IMR-90 (cell line): ENCODE measurements around the gene KRT73. TPM values are rescaled to one million over a fixed set of nuclear protein-coding genes. Genes with fewer than 3 reads are reported as not detected.

Experiments used
- ATAC-seq: fragments of 200-7000 bp; cut with Tn5 transposase; 2 replicates; pipeline ENCODE4 v1.9.1; 2020; ENCODE audit warnings: low read depth, mild to moderate bottlenecking, moderate library complexity
- BruUV-seq: library from RNA; stranded (reverse); fragments of 400-500 nt; replicated peaks from 2 replicates; lab custom pipeline; 2021; lab: Mats Ljungman, UMichigan
- CTCF ChIA-PET: fragments of 300-600 bp; formaldehyde crosslinking; extraction: SDS; loops from one replicate; lab custom pipeline; 2021; ENCODE audit warnings: antibody characterized with exemption; lab: Yijun Ruan, JAX
- POLR2A ChIA-PET: fragments of 300-600 bp; sonication (Branson Sonifier 250); formaldehyde crosslinking; loops from one replicate; lab custom pipeline; 2022; ENCODE audit warnings: antibody characterized with exemption; ENCODE audit not compliant: unreplicated experiment; lab: Charles Lee
- DNase-seq: peaks from one replicate; pipeline ENCODE4 v3.0.0; 2013
- H2AFZ ChIP-seq: replicated peaks from 2 replicates; pipeline ENCODE3; 2013; ENCODE audit warnings: low read length, mild to moderate bottlenecking; ENCODE audit not compliant: poor library complexity
- H2AK5ac ChIP-seq: 2 replicates; pipeline ENCODE4 v1.6.1; 2013; ENCODE audit warnings: low read depth, low read length, inconsistent platforms
- H2AK9ac ChIP-seq: replicated peaks from 2 replicates; pipeline ENCODE3; 2013; ENCODE audit warnings: mild to moderate bottlenecking, low read depth, low read length, moderate library complexity; ENCODE audit not compliant: poor library complexity
- H2BK120ac ChIP-seq: 2 replicates; pipeline ENCODE4 v1.6.1; 2013; ENCODE audit warnings: low read depth, low read length, inconsistent platforms
- H2BK15ac ChIP-seq: 3 replicates; pipeline ENCODE4 v1.6.1; 2013; ENCODE audit warnings: low read depth, low read length, inconsistent platforms
- H2BK20ac ChIP-seq: 2 replicates; pipeline ENCODE4 v1.6.1; 2013; ENCODE audit warnings: low read depth, mild to moderate bottlenecking, inconsistent platforms, low read length, moderate library complexity
- H2BK5ac ChIP-seq: 2 replicates; pipeline ENCODE4 v1.6.1; 2013; ENCODE audit warnings: mild to moderate bottlenecking, low read depth, low read length, inconsistent platforms; ENCODE audit not compliant: poor library complexity, severe bottlenecking
- H3K14ac ChIP-seq: replicated peaks from 2 replicates; pipeline ENCODE4 v1.6.1; 2013; ENCODE audit warnings: low read depth, low read length, inconsistent platforms
- H3K18ac ChIP-seq: 2 replicates; pipeline ENCODE4 v1.6.1; 2013; ENCODE audit warnings: low read depth, low read length, control low read depth
- H3K23ac ChIP-seq: 2 replicates; pipeline ENCODE4 v1.6.1; 2013; ENCODE audit warnings: low read depth, low read length, inconsistent platforms
- H3K27ac ChIP-seq: 2 replicates; pipeline ENCODE4 v1.5.1; 2013; ENCODE audit warnings: mild to moderate bottlenecking, control low read depth, low read length; ENCODE audit not compliant: insufficient read depth
- H3K27me3 ChIP-seq: 2 replicates; pipeline ENCODE4 v1.6.1; 2013; ENCODE audit warnings: low read length; ENCODE audit not compliant: control insufficient read depth, insufficient read depth
- H3K36me3 ChIP-seq: 2 replicates; pipeline ENCODE4 v1.6.1; 2013; ENCODE audit warnings: low read length, mixed read lengths; ENCODE audit not compliant: control insufficient read depth, insufficient read depth
- H3K4ac ChIP-seq: 2 replicates; pipeline ENCODE4 v1.6.1; 2013; ENCODE audit warnings: low read depth, low read length, inconsistent platforms
- H3K4me1 ChIP-seq: 2 replicates; pipeline ENCODE4 v1.6.1; 2013; ENCODE audit warnings: low read length, mixed read lengths; ENCODE audit not compliant: control insufficient read depth, insufficient read depth
- H3K4me2 ChIP-seq: 2 replicates; pipeline ENCODE4 v1.6.1; 2013; ENCODE audit warnings: low read depth, mild to moderate bottlenecking, control low read depth, low read length, moderate library complexity
- H3K4me3 ChIP-seq: 2 replicates; pipeline ENCODE4 v1.5.1; 2013; ENCODE audit warnings: low read depth, mild to moderate bottlenecking, control low read depth, low read length, moderate library complexity; ENCODE audit not compliant: insufficient read depth
- H3K56ac ChIP-seq: 2 replicates; pipeline ENCODE4 v1.6.1; 2013; ENCODE audit warnings: low read length, inconsistent platforms; ENCODE audit not compliant: insufficient read depth; ENCODE audit errors: extremely low read depth
- H3K79me1 ChIP-seq, 2 experiments: 2 replicates each; pipeline ENCODE4 v1.6.1; 2013; ENCODE audit warnings: low read length in 2 of 2, inconsistent platforms in 1 of 2, low read depth in 1 of 2
- H3K9ac ChIP-seq: 2 replicates; pipeline ENCODE4 v1.6.1; 2013; ENCODE audit warnings: low read depth, low read length, control low read depth
- H3K9me1 ChIP-seq: 2 replicates; pipeline ENCODE4 v1.6.1; 2013; ENCODE audit warnings: low read length, inconsistent platforms; ENCODE audit not compliant: insufficient read depth
- H3K9me3 ChIP-seq: 2 replicates; pipeline ENCODE4 v1.6.1; 2013; ENCODE audit warnings: low read length; ENCODE audit not compliant: control insufficient read depth, insufficient read depth
- H4K20me1 ChIP-seq: 2 replicates; pipeline ENCODE4 v1.6.1; 2013; ENCODE audit warnings: low read length, inconsistent platforms; ENCODE audit not compliant: insufficient read depth
- H4K5ac ChIP-seq: 2 replicates; pipeline ENCODE4 v1.6.1; 2013; ENCODE audit warnings: mild to moderate bottlenecking, low read depth, low read length, control low read depth
- H4K8ac ChIP-seq, 2 experiments: 2 replicates each; pipeline ENCODE4 v1.6.1; 2013; ENCODE audit warnings: low read depth in 2 of 2, low read length in 2 of 2, control low read depth in 1 of 2, inconsistent platforms in 1 of 2
- H4K91ac ChIP-seq: 2 replicates; pipeline ENCODE4 v1.6.1; 2013; ENCODE audit warnings: low read depth, low read length, inconsistent platforms; ENCODE audit not compliant: insufficient read depth
- BHLHE40 ChIP-seq: fragments of 150-350 bp; IDR thresholded peaks from 2 replicates; pipeline ENCODE4 v1.6.1; 2016; ENCODE audit warnings: mild to moderate bottlenecking, low read depth, low read length
- WGBS, 2 experiments: methylation state at CpG; one replicate each; pipeline versions ENCODE4 v1.1.5 to v1.1.7; 2013; ENCODE audit warnings: missing lambda C conversion rate in 2 of 2; ENCODE audit not compliant: insufficient read length in 1 of 2; ENCODE audit errors: extremely low coverage in 2 of 2; 5-methylcytosine and 5-hydroxymethylcytosine counted together
- dilution Hi-C: fragments of 300-500 bp; cut with HindIII; formaldehyde crosslinking; loops from one replicate; pipeline ENCODE4 v1.14.3; 2018; ENCODE audit warnings: low sequenced_read_pairs; ENCODE audit not compliant: unreplicated experiment
- in situ Hi-C: fragments of 300-500 bp; cut with MboI; formaldehyde crosslinking; loops from 3 replicates; pipeline ENCODE4 v1.14.3; 2019; ENCODE audit warnings: low sequenced_read_pairs, inconsistent platforms, mixed read lengths
- intact Hi-C: fragments of 100-400 bp; cut with micrococcal nuclease; formaldehyde crosslinking; loops from 2 replicates; pipeline ENCODE4 v1.10.0; 2022
- polyA plus RNA-seq, 3 experiments: library from polyadenylated mRNA; depleted of rRNA; stranded (reverse); fragments of >200 nt; gene quantifications; 2 replicates each; pipeline ENCODE4 v1.2.3, GENCODE V29; 2012; ENCODE audit warnings: low replicate concordance in 1 of 3
- total RNA-seq: library from RNA; depleted of rRNA; stranded (reverse); fragments of >200 nt; gene quantifications from 2 replicates; pipeline ENCODE4 v1.2.3, GENCODE V29; 2012

KRT73 gene
- total and polyA plus RNA-seq, 2 of the 4 experiments (the other 2 are of a cell fraction), result not detected

DNA sequence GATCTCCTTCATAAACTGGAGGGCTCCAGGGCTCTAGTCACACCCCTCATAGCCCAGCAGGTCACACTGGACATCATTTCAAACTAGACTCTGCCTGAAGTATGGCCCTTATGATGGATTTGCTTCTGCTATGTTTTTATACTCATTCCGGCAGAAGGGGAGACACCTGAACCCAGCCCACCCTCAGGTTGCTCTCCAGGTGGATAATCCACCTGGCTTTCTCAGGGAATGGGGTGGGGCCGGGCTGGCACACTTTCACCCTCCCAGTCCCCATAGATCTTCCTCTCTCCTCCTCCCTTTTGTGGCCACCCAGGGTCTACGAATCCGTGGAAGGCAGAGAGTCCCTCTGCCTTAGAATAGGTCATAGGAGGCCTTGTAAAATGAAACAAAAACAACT, 9.8 kb upstream of the KRT73 start:
- Histone ChIP-seq H2AFZ (no peak overlapping the region), H3K27ac (no peak overlapping the region), H3K36me3 (no peaks in the 10 kb centered on the region), H3K9me1 (no peaks in the 10 kb centered on the region), H3K14ac (no peak overlapping the region), H3K4me2 (no peak overlapping the region), H3K4ac (no peak overlapping the region), H3K79me1 (no peaks in the 10 kb centered on the region), H3K18ac (no peak overlapping the region), H3K4me3 (no peak overlapping the region), H4K8ac (no peak overlapping the region), H3K56ac (no peak overlapping the region), H2AK5ac (no peak overlapping the region), H2BK5ac (no peak overlapping the region), H2BK20ac (no peak overlapping the region), H2BK15ac (no peak overlapping the region), H3K23ac (no peak overlapping the region), H3K27me3 (peaks cover 8% of the 10 kb centered on the region), H4K5ac (no peak overlapping the region), H3K9me3 (no peaks in the 10 kb centered on the region), H3K4me1 (no peaks in the 10 kb centered on the region), H3K9ac (no peak overlapping the region), H2AK9ac (no peak overlapping the region), H2BK120ac (no peak overlapping the region), H4K91ac (no peak overlapping the region), H4K20me1 (no peaks in the 10 kb centered on the region; the same call in 1 of the 2 replicates)
- TF ChIP-seq BHLHE40, result no peak
- WGBS, 2 experiments, result no CpG with 5 or more reads among the region's 4 CpGs
- DNase-seq, result no peak
- ATAC-seq, result no peak
- intact Hi-C loops (no loop called here), in situ Hi-C loops (no loop called here), dilution Hi-C loops (no loop called here)
- no TSS peak for BruUV-seq
- ChIA-PET CTCF (no interaction called here), POLR2A (no interaction called here)
